Endothelial cell of umbilical vein (primary cell): Measurements from ENCODE around the gene IL17RD. TPM values are rescaled to one million over a fixed set of nuclear protein-coding genes. Genes with fewer than 3 reads are reported as not detected.

Source experiments
- BruUV-seq: library from RNA; stranded (reverse); fragments of 400-500 nt; replicated peaks from 2 replicates; lab custom pipeline; 2021; lab: Mats Ljungman, UMichigan
- CTCF ChIA-PET: fragments of 300-600, 350-600 bp; sonication (Branson Sonifier 250); formaldehyde crosslinking; loops from one replicate; lab custom pipeline; 2021; ENCODE audit warnings: antibody characterized with exemption, inconsistent platforms; lab: Charles Lee
- POLR2A ChIA-PET: fragments of 300-600, 350-600 bp; sonication (Branson Sonifier 250); formaldehyde crosslinking; loops from one replicate; lab custom pipeline; 2021; ENCODE audit warnings: antibody characterized with exemption, inconsistent platforms; lab: Charles Lee
- DNase-seq: peaks from one replicate; pipeline ENCODE4 v3.0.0-alpha.2; 2011; ENCODE audit warnings: low read depth, low spot score
- FAIRE-seq: peaks from 2 replicates; lab custom pipeline; 2011; peaks lifted over from hg19 to GRCh38; lab: Jason Lieb, UNC
- H2AFZ ChIP-seq: 2 replicates; pipeline ENCODE4 v1.6.0; 2012; ENCODE audit warnings: low read depth, low read length, control low read depth, inconsistent platforms
- H3K27ac ChIP-seq: 2 replicates; pipeline ENCODE4 v1.5.1; 2011; ENCODE audit warnings: low read depth, mild to moderate bottlenecking, control low read depth, low read length, moderate library complexity; ENCODE audit not compliant: insufficient read depth
- H3K27me3 ChIP-seq, 2 experiments: 2 replicates each; pipeline versions ENCODE4 v1.6.0 to v1.6.1; 2011; ENCODE audit warnings: low read length in 2 of 2, mixed read lengths in 1 of 2; ENCODE audit not compliant: control insufficient read depth in 2 of 2, insufficient read depth in 2 of 2
- H3K36me3 ChIP-seq, 2 experiments: 2 replicates in 1 of 2; 3 replicates in 1 of 2; pipeline ENCODE4 v1.5.1; 2011; ENCODE audit warnings: low read length in 2 of 2, mild to moderate bottlenecking in 1 of 2, moderate library complexity in 1 of 2; ENCODE audit not compliant: control insufficient read depth in 2 of 2, insufficient read depth in 2 of 2; ENCODE audit errors: extremely low read depth in 1 of 2
- H3K4me1 ChIP-seq: 3 replicates; pipeline ENCODE4 v1.5.1; 2011; ENCODE audit warnings: mild to moderate bottlenecking, low read length; ENCODE audit not compliant: control insufficient read depth, insufficient read depth; ENCODE audit errors: extremely low read depth
- H3K4me2 ChIP-seq: 2 replicates; pipeline ENCODE4 v1.6.1; 2011; ENCODE audit warnings: low read length, control low read depth, mixed read lengths; ENCODE audit not compliant: insufficient read depth
- H3K4me3 ChIP-seq, 3 experiments: fragments of 200-600 bp in 1 of 3; sonication (generic), shearing (Covaris generic) in 1 of 3; replicated peaks in 1 of 3; 2 replicates each; pipeline ENCODE4 v1.5.1; 2011 to 2016; ENCODE audit warnings: control low read depth in 3 of 3, low read length in 3 of 3, mild to moderate bottlenecking in 2 of 3, inconsistent platforms in 1 of 3, low read depth in 1 of 3, moderate library complexity in 1 of 3; ENCODE audit not compliant: insufficient read depth in 1 of 3
- H3K79me2 ChIP-seq: 2 replicates; pipeline ENCODE4 v1.6.0; 2012; ENCODE audit warnings: low read length, inconsistent platforms; ENCODE audit not compliant: control insufficient read depth, insufficient read depth
- H3K9ac ChIP-seq: replicated peaks from 2 replicates; pipeline ENCODE3; 2011; ENCODE audit warnings: low read length, control low read depth; ENCODE audit not compliant: insufficient read depth; ENCODE audit errors: extremely low read depth
- H3K9me1 ChIP-seq: replicated peaks from 3 replicates; pipeline ENCODE4 v1.6.0; 2011; ENCODE audit warnings: mild to moderate bottlenecking, low read length; ENCODE audit not compliant: control insufficient read depth, insufficient read depth; ENCODE audit errors: extremely low read depth
- H3K9me3 ChIP-seq: replicated peaks from 2 replicates; pipeline ENCODE4 v1.5.1; 2012; ENCODE audit warnings: low read length, inconsistent platforms; ENCODE audit not compliant: control insufficient read depth, insufficient read depth
- H4K20me1 ChIP-seq: replicated peaks from 2 replicates; pipeline ENCODE3; 2011; ENCODE audit warnings: mild to moderate bottlenecking, low read length; ENCODE audit not compliant: control insufficient read depth, insufficient read depth; ENCODE audit errors: extremely low read depth
- EZH2 ChIP-seq: IDR thresholded peaks from 2 replicates; pipeline ENCODE4 v1.6.1; 2012; ENCODE audit warnings: borderline replicate concordance, low read depth, mild to moderate bottlenecking, moderate library complexity, low read length, inconsistent platforms; ENCODE audit not compliant: severe bottlenecking
- FOS ChIP-seq: IDR thresholded peaks from 2 replicates; pipeline ENCODE4 v1.6.1; 2011; ENCODE audit warnings: mild to moderate bottlenecking, low read length, moderate library complexity, borderline replicate concordance; ENCODE audit not compliant: insufficient read depth
- GATA2 ChIP-seq: IDR thresholded peaks from 2 replicates; pipeline ENCODE4 v1.7.0; 2011; ENCODE audit warnings: low read depth, mild to moderate bottlenecking, moderate library complexity, mixed read lengths, low read length; ENCODE audit not compliant: insufficient read length, insufficient read depth
- JUN ChIP-seq: IDR thresholded peaks from 2 replicates; pipeline ENCODE4 v1.6.1; 2011; ENCODE audit warnings: borderline replicate concordance, low read depth; ENCODE audit not compliant: insufficient read length, insufficient read depth
- MYC ChIP-seq: IDR thresholded peaks from one replicate; pipeline ENCODE4 v1.6.1; 2011; ENCODE audit warnings: mild to moderate bottlenecking, low read depth, low read length
- POLR2A ChIP-seq: IDR thresholded peaks from 2 replicates; pipeline ENCODE4 v1.6.1; 2012; ENCODE audit warnings: low read depth, mild to moderate bottlenecking, control low read depth, low read length
- POLR2AphosphoS5 ChIP-seq: IDR thresholded peaks from 2 replicates; pipeline ENCODE4 v1.6.1; 2012; ENCODE audit warnings: low read depth, mild to moderate bottlenecking, control low read depth, low read length, moderate library complexity; ENCODE audit not compliant: insufficient read depth
- dilution Hi-C: fragments of 300-500 bp; cut with MboI; formaldehyde crosslinking; loops from one replicate; pipeline ENCODE4 v1.15.0; 2019; ENCODE audit warnings: low sequenced_read_pairs; ENCODE audit not compliant: extremely low pct_ligation_motif_present
- intact Hi-C: fragments of 100-400 bp; cut with micrococcal nuclease; formaldehyde crosslinking; loops from one replicate; pipeline ENCODE4 v1.10.0; 2022
- polyA plus RNA-seq, 4 experiments: library from polyadenylated mRNA; depleted of rRNA in 3 of 4; stranded (reverse) in 3 of 4; unstranded in 1 of 4; fragments of >200 nt; gene quantifications; 2 replicates each; pipeline versions ENCODE4 v1.2.1 to v1.2.3, GENCODE V29; 2011 to 2012; ENCODE audit warnings: missing spikeins in 1 of 4
- total RNA-seq: library from RNA; stranded (reverse); gene quantifications from 2 replicates; pipeline ENCODE4 v1.2.3, GENCODE V29; 2021
- TF ChIP-seq, protein P1 (sequence below), 2 donors: IDR thresholded peaks; 1 replicate in 1 of 2; 2 replicates in 1 of 2; pipeline ENCODE4 v1.5.1; 2011; ENCODE audit warnings: low read length in 2 of 2, mild to moderate bottlenecking in 2 of 2, moderate library complexity in 2 of 2, control low read depth in 1 of 2, inconsistent platforms in 1 of 2, low read depth in 1 of 2; ENCODE audit not compliant: insufficient read depth in 1 of 2; ENCODE audit errors: extremely low read depth in 1 of 2
- TF ChIP-seq, protein P2 (sequence below): IDR thresholded peaks from 2 replicates; pipeline ENCODE4 v1.6.1; 2011; ENCODE audit not compliant: insufficient read depth, insufficient read length

Gene IL17RD
- total and polyA plus RNA-seq, 2 donors (not counting 3 experiments of a cell fraction or from before 2014, with no cell fraction given): 0.36 to 0.93 TPM

DNA sequence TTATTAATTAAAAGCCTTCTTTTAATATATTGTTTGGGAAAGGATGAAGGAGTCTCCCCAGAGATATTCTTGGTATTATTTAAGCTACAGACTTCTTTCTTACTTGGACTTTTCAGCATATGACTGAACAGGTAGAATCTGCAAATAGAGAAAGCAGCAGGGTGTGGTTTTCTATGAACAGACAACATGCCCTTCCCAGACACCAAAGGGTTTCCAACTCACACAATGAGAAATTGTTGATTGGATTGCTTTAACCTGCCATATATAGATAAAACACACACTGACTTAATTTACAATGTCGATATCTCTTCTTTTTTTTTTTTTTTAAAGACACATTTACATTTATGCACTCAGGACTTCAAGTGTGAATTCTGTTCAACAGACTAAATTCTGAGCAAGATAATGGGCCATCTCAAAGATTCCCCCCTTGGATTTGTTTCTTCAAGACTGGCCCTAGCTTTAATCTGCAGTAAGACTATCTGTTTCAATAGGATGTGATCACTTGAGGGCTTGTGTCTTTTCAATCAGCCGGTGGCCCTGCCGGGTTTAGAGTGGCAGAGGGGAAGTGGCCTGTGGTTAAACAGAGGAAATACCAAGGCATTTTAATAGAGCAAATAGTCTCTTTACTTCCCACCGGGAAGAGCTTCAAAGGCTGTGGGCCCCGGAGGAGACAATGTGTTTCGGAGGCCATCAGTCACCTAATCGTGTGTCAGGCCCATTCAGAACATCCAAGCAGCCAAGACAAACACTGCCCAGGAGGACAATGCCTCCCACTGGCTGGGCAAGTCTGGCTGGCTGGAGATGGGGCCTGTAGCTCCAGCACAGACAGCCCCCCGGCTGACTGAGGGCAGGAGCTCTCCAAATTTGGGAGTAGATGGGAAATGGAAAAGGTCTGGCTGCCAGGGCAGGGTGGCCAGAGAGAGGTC, 6.1 kb downstream of the IL17RD start:
- intact Hi-C loops: loop anchor here (1.0 to 10.0 kb wide), 2 partner anchors 8 to 164 kb away; no protein-coding TSS in a partner anchor
- TF ChIP-seq GATA2: peak; percentile 52
- no peak for TF ChIP-seq FOS
- Histone ChIP-seq H3K27me3 (peaks cover 67 to 73% of the 10 kb centered on the region in 2 experiments), H4K20me1 (no peaks in the 10 kb centered on the region), H3K9me1 (no peaks in the 10 kb centered on the region), H3K79me2 (no peaks in the 10 kb centered on the region), H3K4me1 (peaks cover 6% of the 10 kb centered on the region), H3K9me3 (no peaks in the 10 kb centered on the region), H3K4me3 (no peak overlapping the region), H3K36me3 (no peaks in the 10 kb centered on the region), H2AFZ (no peak overlapping the region), H3K9ac (no peak overlapping the region), H3K27ac (no peak overlapping the region), H3K4me2 (peak overlapping the region; percentile 1)
- FAIRE-seq: peak; percentile 86
- BruUV-seq: no TSS peak
- POLR2A ChIA-PET: no interaction called here
- dilution Hi-C loops: no loop called here
- CTCF ChIA-PET: interaction anchor here (0.7 to 3.7 kb wide), 4 partner anchors 9 to 163 kb away, joined by 3 to 20 read pairs (median 4); no protein-coding TSS in a partner anchor
- peak; percentile 18 for DNase-seq

DNA sequence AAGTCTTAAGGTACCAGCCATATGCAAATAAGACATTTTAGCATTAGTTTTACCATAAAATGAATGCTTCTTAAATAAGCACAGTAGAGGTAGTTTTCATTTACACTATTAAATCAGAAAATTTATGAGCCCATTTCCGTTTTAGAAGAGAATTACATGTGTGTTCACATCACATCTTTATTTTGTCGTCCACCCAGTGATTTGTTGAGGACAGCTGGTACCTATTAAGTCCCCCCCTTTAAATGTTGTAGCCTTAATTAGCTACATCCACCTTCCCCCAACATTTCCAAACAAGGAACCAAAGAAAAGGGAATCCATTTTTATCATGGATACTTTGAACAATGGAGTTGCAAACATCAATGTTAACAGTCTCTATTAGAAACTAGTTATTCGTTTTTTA, 6.8 kb downstream of the IL17RD start:
- intact Hi-C loops: loop anchor here (10.0 kb wide), 1 partner anchor 164 kb away; no protein-coding TSS in a partner anchor
- H3K4me2 ChIP-seq: no peak overlapping the region
- H3K9ac ChIP-seq: no peak overlapping the region
- H3K4me3 ChIP-seq: no peak overlapping the region
- H3K4me1 ChIP-seq: peaks cover 6% of the 10 kb centered on the region
- no TSS peak for BruUV-seq
- no peaks in the 10 kb centered on the region for H4K20me1 ChIP-seq
- no peaks in the 10 kb centered on the region for H3K79me2 ChIP-seq
- no peak for FAIRE-seq
- H3K36me3 ChIP-seq: no peaks in the 10 kb centered on the region
- dilution Hi-C loops: no loop called here
- H2AFZ ChIP-seq: no peak overlapping the region
- CTCF ChIA-PET: interaction anchor here (3.7 kb wide), 1 partner anchor 12 kb away, joined by 20 read pairs; no protein-coding TSS in a partner anchor
- DNase-seq: no peak
- H3K9me1 ChIP-seq: no peaks in the 10 kb centered on the region
- H3K27ac ChIP-seq: no peak overlapping the region
- peaks cover 63 to 70% of the 10 kb centered on the region in 2 experiments for H3K27me3 ChIP-seq
- H3K9me3 ChIP-seq: no peaks in the 10 kb centered on the region
- POLR2A ChIA-PET: no interaction called here
- no peak for TF ChIP-seq POLR2AphosphoS5
- TF ChIP-seq, protein P1, sequence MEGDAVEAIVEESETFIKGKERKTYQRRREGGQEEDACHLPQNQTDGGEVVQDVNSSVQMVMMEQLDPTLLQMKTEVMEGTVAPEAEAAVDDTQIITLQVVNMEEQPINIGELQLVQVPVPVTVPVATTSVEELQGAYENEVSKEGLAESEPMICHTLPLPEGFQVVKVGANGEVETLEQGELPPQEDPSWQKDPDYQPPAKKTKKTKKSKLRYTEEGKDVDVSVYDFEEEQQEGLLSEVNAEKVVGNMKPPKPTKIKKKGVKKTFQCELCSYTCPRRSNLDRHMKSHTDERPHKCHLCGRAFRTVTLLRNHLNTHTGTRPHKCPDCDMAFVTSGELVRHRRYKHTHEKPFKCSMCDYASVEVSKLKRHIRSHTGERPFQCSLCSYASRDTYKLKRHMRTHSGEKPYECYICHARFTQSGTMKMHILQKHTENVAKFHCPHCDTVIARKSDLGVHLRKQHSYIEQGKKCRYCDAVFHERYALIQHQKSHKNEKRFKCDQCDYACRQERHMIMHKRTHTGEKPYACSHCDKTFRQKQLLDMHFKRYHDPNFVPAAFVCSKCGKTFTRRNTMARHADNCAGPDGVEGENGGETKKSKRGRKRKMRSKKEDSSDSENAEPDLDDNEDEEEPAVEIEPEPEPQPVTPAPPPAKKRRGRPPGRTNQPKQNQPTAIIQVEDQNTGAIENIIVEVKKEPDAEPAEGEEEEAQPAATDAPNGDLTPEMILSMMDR (IDR thresholded peaks at IDR 0.05; ENCODE audit: extremely low read depth in 1 of 2, insufficient read depth in 1 of 2, low read depth in 1 of 2, low read length in 2 of 2): no peak
- TF ChIP-seq JUN: no peak
- no peak for TF ChIP-seq GATA2
- TF ChIP-seq, protein P2, sequence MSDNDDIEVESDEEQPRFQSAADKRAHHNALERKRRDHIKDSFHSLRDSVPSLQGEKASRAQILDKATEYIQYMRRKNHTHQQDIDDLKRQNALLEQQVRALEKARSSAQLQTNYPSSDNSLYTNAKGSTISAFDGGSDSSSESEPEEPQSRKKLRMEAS: no peak
- TF ChIP-seq FOS: no peak
- no peak for TF ChIP-seq EZH2
- no peak for TF ChIP-seq POLR2A
- no peak for TF ChIP-seq MYC
